ENCODE results near the gene COMMD3.

GRCh38 chr10:22329150-22329549, 13.0 kb downstream of the COMMD3 start:
- TF ChIP-seq, protein P1, sequence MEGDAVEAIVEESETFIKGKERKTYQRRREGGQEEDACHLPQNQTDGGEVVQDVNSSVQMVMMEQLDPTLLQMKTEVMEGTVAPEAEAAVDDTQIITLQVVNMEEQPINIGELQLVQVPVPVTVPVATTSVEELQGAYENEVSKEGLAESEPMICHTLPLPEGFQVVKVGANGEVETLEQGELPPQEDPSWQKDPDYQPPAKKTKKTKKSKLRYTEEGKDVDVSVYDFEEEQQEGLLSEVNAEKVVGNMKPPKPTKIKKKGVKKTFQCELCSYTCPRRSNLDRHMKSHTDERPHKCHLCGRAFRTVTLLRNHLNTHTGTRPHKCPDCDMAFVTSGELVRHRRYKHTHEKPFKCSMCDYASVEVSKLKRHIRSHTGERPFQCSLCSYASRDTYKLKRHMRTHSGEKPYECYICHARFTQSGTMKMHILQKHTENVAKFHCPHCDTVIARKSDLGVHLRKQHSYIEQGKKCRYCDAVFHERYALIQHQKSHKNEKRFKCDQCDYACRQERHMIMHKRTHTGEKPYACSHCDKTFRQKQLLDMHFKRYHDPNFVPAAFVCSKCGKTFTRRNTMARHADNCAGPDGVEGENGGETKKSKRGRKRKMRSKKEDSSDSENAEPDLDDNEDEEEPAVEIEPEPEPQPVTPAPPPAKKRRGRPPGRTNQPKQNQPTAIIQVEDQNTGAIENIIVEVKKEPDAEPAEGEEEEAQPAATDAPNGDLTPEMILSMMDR (IDR thresholded peaks at IDR 0.05 in 8 of 11, conservative IDR thresholded peaks at IDR 0.05 in 3 of 11): no peak
- TF ChIP-seq POLR2A (IDR thresholded peaks at IDR 0.05): no peak
- no peak for TF ChIP-seq POLR2AphosphoS5 (IDR thresholded peaks at IDR 0.05)

Data from spleen (tissue), 7 donors.